ENCODE results near the gene ZBTB1.
"Not testable (repeated sequence)": the region's sequence is repeated elsewhere in the genome, so short reads cannot be mapped to it uniquely, and the experiment has no call there.

Gene ZBTB1

DNA sequence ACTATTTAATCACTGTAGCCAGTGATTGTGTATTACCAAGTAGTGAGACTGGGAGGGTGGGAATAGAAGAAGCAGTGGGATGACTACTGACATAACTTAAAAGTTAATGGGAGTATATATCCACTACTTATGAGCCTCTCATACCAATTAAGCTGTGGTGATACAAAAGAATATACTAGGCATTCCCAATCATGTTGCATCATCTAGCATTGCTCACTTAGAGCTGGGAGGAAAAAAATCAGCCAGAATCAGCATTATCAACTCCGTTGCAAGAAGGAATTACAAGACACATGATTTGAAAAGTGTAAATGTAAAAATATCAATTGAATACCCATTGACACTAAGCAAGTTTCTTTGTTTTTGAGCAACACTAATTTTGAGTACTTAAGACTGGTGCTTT, 44.4 kb downstream of the ZBTB1 start:
- H3K4me3 ChIP-seq (ENCODE audit: control insufficient read depth, low read depth, low read length): no peak overlapping the region
- no peak for DNase-seq (ENCODE audit: low read depth)
- TF ChIP-seq, protein P1, sequence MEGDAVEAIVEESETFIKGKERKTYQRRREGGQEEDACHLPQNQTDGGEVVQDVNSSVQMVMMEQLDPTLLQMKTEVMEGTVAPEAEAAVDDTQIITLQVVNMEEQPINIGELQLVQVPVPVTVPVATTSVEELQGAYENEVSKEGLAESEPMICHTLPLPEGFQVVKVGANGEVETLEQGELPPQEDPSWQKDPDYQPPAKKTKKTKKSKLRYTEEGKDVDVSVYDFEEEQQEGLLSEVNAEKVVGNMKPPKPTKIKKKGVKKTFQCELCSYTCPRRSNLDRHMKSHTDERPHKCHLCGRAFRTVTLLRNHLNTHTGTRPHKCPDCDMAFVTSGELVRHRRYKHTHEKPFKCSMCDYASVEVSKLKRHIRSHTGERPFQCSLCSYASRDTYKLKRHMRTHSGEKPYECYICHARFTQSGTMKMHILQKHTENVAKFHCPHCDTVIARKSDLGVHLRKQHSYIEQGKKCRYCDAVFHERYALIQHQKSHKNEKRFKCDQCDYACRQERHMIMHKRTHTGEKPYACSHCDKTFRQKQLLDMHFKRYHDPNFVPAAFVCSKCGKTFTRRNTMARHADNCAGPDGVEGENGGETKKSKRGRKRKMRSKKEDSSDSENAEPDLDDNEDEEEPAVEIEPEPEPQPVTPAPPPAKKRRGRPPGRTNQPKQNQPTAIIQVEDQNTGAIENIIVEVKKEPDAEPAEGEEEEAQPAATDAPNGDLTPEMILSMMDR (IDR thresholded peaks at IDR 0.05; ENCODE audit: control insufficient read depth, insufficient read depth, low read depth, low read length, missing control alignments): no peak

DNA sequence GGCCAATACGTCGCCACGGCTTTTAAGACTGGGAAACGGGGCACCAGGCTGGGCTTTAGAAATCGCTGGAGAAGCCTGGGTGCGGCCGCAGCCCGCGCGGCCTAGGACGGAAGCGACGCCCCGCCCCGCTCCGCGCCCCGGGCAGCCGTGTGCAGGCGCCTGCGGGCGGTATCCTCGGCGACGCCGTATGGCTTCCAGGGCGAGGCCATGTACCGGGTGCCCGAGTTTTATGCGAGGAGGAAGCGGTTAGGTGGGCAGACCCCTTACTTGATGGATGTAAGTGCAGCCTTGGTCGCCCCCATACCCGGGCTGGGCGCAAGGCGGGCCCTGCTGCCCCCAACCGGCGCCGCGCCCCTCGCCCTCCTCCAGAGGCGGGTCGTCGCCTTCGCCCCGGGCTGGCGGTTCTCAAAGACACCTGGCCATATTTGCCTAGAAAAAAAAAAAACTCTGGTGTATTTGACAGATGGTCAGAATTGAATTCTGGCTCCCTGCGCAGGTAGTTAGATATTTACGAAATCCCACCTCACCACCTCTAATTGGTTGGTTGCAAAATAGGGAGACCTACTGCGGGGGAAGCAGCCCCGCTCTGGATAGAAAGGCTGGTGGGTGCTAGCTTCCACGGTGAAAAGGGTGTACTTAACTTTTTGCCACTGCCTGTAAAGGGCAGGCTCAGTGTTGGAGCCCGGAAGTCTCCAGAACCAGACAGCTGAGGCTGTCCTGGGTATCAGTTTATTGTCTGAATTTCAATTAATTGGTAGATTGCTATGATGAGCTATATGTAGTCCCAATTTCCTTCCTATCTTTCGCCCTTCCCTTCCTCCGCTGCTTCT, 45.4 kb downstream of the ZBTB1 start, which contains the start of gene PPP1R36:
Gene PPP1R36 (plus strand): TSS at position 171 of the 830 bp plus-strand sequence. CDS start 37 bp downstream, at position 208.
- no peak for DNase-seq (ENCODE audit: low read depth)
- H3K4me3 ChIP-seq (ENCODE audit: control insufficient read depth, low read depth, low read length): peak within 1 kb of the TSS; percentile 30
- TF ChIP-seq, protein P1 (IDR thresholded peaks at IDR 0.05; ENCODE audit: control insufficient read depth, insufficient read depth, low read depth, low read length, missing control alignments): no peak

DNA sequence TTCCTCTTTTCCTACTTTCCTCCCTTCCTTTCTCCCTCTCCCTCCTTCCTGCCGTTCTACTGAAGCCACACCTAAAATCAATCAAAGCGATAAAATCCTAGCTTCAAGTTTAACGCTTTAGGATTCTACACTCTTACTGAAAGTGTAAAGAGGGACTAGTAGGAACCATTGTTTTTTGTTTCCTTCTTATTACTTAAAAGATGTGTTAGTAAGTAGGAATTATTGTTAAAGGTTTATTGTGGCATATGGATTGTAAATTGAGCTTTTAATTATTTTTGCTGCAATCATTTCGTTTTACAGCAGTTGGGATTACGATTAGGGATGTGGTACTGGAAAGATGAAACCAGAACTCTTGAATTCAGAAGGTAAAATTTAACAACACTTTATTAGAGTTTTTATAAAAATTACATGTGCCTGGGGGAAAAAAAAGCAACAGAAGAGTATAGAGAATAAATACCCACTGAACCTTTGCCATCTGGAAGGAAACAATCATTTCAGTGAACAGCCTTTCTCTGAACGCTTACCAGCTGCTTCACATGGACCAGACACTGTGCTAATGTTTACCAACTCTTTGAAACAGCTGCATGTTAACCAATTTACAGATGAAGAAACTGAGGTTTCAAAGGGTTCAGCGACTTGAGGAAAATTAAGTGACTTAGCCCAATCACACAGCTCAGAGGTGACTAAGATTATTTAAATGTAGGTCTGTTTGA, 46.2 kb downstream of the ZBTB1 start:
- DNase-seq (ENCODE audit: low read depth): no peak
- TF ChIP-seq, protein P1 (IDR thresholded peaks at IDR 0.05; ENCODE audit: control insufficient read depth, insufficient read depth, low read depth, low read length, missing control alignments): no peak
- H3K4me3 ChIP-seq (ENCODE audit: control insufficient read depth, low read depth, low read length): no peak overlapping the region

DNA sequence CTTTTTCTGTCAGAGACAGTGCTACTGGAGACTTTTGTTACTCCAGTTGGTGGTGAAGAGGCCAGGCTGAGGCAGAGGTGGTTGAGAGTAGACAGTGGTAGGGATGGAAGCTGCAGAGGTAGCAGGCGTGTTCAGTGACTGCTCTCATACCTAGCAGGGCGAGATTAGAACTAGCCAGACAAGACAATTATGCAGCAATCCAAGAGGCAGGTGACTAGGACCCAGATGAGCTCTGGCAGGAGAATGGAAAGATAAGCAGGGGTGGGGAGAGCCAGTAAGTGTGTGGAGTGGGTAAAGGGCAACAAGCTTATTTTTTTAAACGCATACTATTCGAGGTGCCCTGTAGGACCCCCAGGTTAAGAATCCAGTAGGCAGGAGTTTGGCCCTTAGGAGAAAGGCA, 50.0 kb downstream of the ZBTB1 start:
- DNase-seq (ENCODE audit: low read depth): no peak
- no peak overlapping the region for H3K4me3 ChIP-seq (ENCODE audit: control insufficient read depth, low read depth, low read length)
- TF ChIP-seq, protein P1 (IDR thresholded peaks at IDR 0.05; ENCODE audit: control insufficient read depth, insufficient read depth, low read depth, low read length, missing control alignments): no peak

DNA sequence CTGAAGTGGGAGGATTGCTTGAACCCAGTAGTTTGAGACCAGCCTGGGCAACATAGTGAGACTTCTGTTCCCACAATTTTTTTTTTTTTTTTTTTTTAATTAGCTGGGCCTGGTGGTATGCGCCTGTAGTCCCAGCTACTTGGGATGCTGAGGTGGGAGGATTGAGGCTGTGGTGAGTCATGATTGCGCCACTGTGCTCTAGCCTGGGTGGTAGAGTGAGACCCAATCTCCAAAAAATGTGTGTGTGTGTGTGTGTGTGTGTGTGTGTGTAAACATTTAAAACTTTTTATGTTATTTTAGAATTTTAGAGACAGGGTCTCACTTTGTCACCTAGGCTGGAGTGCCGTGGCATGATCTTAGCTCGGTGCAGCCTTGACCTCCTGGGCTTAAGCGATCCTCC, 52.0 kb downstream of the ZBTB1 start:
- no peak overlapping the region for H3K4me3 ChIP-seq (ENCODE audit: control insufficient read depth, low read depth, low read length)
- peak; percentile 83 for DNase-seq (ENCODE audit: low read depth)
- TF ChIP-seq, protein P1 (IDR thresholded peaks at IDR 0.05; ENCODE audit: control insufficient read depth, insufficient read depth, low read depth, low read length, missing control alignments): no peak

DNA sequence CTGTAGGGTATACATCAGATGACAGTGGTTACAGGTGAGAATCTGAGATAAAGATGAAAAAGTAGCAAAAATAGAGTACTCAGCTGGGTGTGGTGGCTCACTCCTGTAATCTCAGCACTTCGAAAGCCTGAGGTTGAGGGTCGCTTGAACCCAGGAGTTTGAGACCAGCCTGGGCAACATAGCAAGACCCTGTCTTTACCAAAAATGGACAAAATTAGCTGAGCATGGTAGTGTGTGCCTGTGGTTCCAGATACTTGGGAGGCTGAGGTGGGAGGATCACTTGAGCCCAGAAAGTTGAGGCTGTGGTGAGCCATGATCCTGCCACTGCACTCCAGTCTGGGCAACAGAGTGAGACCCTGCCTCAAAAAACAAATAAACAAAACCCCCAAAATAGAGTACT, 53.6 kb downstream of the ZBTB1 start:
- H3K4me3 ChIP-seq (ENCODE audit: control insufficient read depth, low read depth, low read length); DNase-seq (ENCODE audit: low read depth): not testable (repeated sequence)

DNA sequence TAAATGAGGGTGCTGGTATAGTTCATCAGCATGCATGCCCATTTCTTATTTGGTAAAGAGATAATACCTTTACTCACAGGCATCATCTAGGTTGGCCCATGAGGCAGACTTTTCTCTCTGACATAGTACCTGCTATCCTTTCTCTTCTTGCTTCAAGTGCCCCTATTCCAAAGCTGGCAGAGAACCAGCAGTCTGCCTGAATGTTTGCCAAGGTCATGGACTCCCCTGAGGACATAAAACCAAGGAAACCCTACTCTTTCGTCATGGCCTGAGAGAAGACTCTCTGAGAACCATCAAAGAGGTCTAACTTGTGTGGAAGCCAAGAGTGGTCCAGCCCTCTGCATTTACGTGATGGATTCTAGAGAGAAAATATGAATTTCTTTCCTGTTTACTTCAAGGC, 57.1 kb downstream of the ZBTB1 start:
- TF ChIP-seq, protein P1 (IDR thresholded peaks at IDR 0.05; ENCODE audit: control insufficient read depth, insufficient read depth, low read depth, low read length, missing control alignments): no peak
- no peak overlapping the region for H3K4me3 ChIP-seq (ENCODE audit: control insufficient read depth, low read depth, low read length)
- no peak for DNase-seq (ENCODE audit: low read depth)
